SH-SY5Y (cell line): ENCODE data around the gene HTT.

ENCODE experiments used
- GATA2 ChIP-seq: IDR thresholded peaks from 2 replicates; pipeline ENCODE4 v1.6.1; 2011; ENCODE audit warnings: mild to moderate bottlenecking, low read depth, low read length
- GATA3 ChIP-seq: IDR thresholded peaks from 2 replicates; pipeline ENCODE4 v1.6.1; 2011; ENCODE audit warnings: low read depth, mild to moderate bottlenecking, low read length, moderate library complexity

DNA sequence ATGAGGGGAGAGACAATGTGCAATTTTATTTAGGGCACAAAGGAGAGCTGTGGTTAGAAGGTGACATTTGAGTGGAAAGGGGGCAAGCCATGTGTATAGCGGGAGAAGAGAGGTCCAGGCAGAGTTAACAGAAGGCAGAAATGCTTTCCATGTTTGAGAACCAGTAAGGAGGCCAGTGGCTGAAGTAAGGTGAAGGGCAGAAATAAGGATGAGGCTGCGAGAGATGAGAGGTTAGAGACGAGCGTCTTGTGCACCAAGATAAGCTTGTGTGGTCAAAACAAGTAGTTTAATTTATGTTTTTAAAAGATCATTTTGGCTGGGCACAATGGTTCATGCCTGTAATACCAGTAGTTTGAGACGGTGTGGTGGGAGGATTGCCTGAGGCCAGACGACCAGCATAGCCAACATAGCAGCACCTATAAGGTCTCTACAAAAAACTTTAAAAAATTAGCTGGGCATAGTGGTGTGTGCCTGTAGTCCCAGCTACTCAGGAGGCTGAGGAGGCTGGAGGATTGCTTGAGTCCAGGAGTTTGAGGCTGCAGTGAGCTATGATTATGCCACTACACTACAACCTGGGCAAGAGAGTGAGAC lies 8.5 kb downstream of the HTT start:
- TF ChIP-seq GATA2 (no peak), GATA3 (no peak)
